Fibroblast of lung (primary cell): Measurements from ENCODE around the gene CREB3L1. TPM values are rescaled to one million over a fixed set of nuclear protein-coding genes. Genes with fewer than 3 reads are reported as not detected.
A peak's percentile ranks its signal among the peaks of the same experiment; 100 is the strongest.

Source experiments
- DNase-seq, 2 donors: peaks; one replicate each; pipeline versions ENCODE4 v3.0.0 to v3.0.0-alpha.2; 2010; ENCODE audit warnings: low read depth in 2 of 2
- H2AFZ ChIP-seq: 2 replicates; pipeline ENCODE4 v1.5.1; 2012; ENCODE audit warnings: low read length, control low read depth, inconsistent platforms
- H3K27ac ChIP-seq: 2 replicates; pipeline ENCODE4 v1.5.1; 2011; ENCODE audit warnings: low read length, control low read depth; ENCODE audit not compliant: insufficient read depth
- H3K27me3 ChIP-seq: 2 replicates; pipeline ENCODE4 v1.5.1; 2011; ENCODE audit warnings: mild to moderate bottlenecking, low read length; ENCODE audit not compliant: control insufficient read depth, insufficient read depth
- H3K36me3 ChIP-seq: 2 replicates; pipeline ENCODE4 v1.5.1; 2011; ENCODE audit warnings: low read length; ENCODE audit not compliant: control insufficient read depth, insufficient read depth
- H3K4me1 ChIP-seq: 2 replicates; pipeline ENCODE4 v1.5.1; 2011; ENCODE audit warnings: low read length; ENCODE audit not compliant: control insufficient read depth, insufficient read depth; ENCODE audit errors: extremely low read depth
- H3K4me2 ChIP-seq: 2 replicates; pipeline ENCODE4 v1.5.1; 2011; ENCODE audit warnings: low read length, control low read depth; ENCODE audit not compliant: insufficient read depth; ENCODE audit errors: extremely low read depth
- H3K4me3 ChIP-seq, 4 experiments: fragments of 200-600 bp in 1 of 4; sonication (generic) in 1 of 4; replicated peaks in 1 of 4; 2 replicates each; pipeline ENCODE4 v1.5.1; 2011 to 2016; ENCODE audit warnings: low read length in 4 of 4, low read depth in 3 of 4, mild to moderate bottlenecking in 3 of 4, control low read depth in 2 of 4, inconsistent platforms in 1 of 4, mixed read lengths in 1 of 4; ENCODE audit not compliant: insufficient read depth in 1 of 4; ENCODE audit errors: control extremely low read depth in 1 of 4
- H3K79me2 ChIP-seq: 2 replicates; pipeline ENCODE4 v1.5.1; 2012; ENCODE audit warnings: mild to moderate bottlenecking, low read length, inconsistent platforms; ENCODE audit not compliant: control insufficient read depth, insufficient read depth
- H3K9ac ChIP-seq: 2 replicates; pipeline ENCODE4 v1.5.1; 2011; ENCODE audit warnings: mild to moderate bottlenecking, low read length, control low read depth; ENCODE audit not compliant: insufficient read depth
- H3K9me3 ChIP-seq: 2 replicates; pipeline ENCODE4 v1.5.1; 2012; ENCODE audit warnings: low read depth, low read length; ENCODE audit not compliant: control insufficient read depth, insufficient read depth
- H4K20me1 ChIP-seq: 2 replicates; pipeline ENCODE4 v1.5.1; 2011; ENCODE audit warnings: low read length; ENCODE audit not compliant: control insufficient read depth, insufficient read depth; ENCODE audit errors: extremely low read depth
- EZH2 ChIP-seq: IDR thresholded peaks from 2 replicates; pipeline ENCODE4 v1.5.1; 2012; ENCODE audit warnings: low read length, control low read depth, mild to moderate bottlenecking; ENCODE audit errors: missing control alignments
- polyA plus RNA-seq, 2 donors: library from polyadenylated mRNA; depleted of rRNA in 1 of 2; stranded (reverse) in 1 of 2; unstranded in 1 of 2; fragments of >200 nt; gene quantifications; 2 replicates each; pipeline ENCODE4 v1.2.1, GENCODE V29; 2011 to 2012; ENCODE audit warnings: missing spikeins in 1 of 2
- total RNA-seq: library from RNA; depleted of rRNA; stranded (reverse); fragments of >200 nt; gene quantifications from 2 replicates; pipeline ENCODE4 v1.2.1, GENCODE V29; 2014
- TF ChIP-seq, protein P1 (sequence below), 2 donors: IDR thresholded peaks in 1 of 2; conservative IDR thresholded peaks in 1 of 2; 1 replicate in 1 of 2; 2 replicates in 1 of 2; pipeline ENCODE4 v1.5.1; 2011 to 2012; ENCODE audit warnings: low read length in 2 of 2, control low read depth in 1 of 2, inconsistent platforms in 1 of 2, low read depth in 1 of 2, mild to moderate bottlenecking in 1 of 2

CREB3L1 gene
- total and polyA plus RNA-seq, 2 donors (not counting 1 experiment from before 2014, with no cell fraction given): 18.8 to 28.4 TPM

DNA sequence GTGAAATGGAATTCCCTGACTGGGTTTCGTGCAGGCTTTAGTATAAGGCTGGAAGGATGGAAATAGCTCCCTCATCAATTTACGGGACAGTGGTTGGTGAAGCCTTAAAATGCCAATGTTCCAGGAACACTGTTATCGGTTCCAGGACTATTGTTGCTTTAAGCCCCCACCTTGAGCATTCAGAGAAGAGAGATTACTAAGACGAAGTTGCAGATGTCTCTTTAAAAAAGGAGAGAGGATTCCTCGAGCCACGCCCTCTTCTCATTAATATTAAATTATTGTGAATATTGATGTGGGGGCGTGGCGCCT, 195 bp upstream of the CREB3L1 start:
- H3K9ac ChIP-seq: peak overlapping the region; percentile 69
- no peak overlapping the region for H3K27ac ChIP-seq
- peaks cover 45% of the 10 kb centered on the region for H3K79me2 ChIP-seq
- H3K27me3 ChIP-seq: no peaks in the 10 kb centered on the region
- H3K4me2 ChIP-seq: peak overlapping the region; percentile 54
- H3K9me3 ChIP-seq: no peaks in the 10 kb centered on the region
- peaks cover 35% of the 10 kb centered on the region for H3K4me1 ChIP-seq
- H2AFZ ChIP-seq: no peak overlapping the region
- peaks cover 2% of the 10 kb centered on the region for H3K36me3 ChIP-seq
- no peak for TF ChIP-seq EZH2
- TF ChIP-seq, protein P1, sequence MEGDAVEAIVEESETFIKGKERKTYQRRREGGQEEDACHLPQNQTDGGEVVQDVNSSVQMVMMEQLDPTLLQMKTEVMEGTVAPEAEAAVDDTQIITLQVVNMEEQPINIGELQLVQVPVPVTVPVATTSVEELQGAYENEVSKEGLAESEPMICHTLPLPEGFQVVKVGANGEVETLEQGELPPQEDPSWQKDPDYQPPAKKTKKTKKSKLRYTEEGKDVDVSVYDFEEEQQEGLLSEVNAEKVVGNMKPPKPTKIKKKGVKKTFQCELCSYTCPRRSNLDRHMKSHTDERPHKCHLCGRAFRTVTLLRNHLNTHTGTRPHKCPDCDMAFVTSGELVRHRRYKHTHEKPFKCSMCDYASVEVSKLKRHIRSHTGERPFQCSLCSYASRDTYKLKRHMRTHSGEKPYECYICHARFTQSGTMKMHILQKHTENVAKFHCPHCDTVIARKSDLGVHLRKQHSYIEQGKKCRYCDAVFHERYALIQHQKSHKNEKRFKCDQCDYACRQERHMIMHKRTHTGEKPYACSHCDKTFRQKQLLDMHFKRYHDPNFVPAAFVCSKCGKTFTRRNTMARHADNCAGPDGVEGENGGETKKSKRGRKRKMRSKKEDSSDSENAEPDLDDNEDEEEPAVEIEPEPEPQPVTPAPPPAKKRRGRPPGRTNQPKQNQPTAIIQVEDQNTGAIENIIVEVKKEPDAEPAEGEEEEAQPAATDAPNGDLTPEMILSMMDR (conservative IDR thresholded peaks at IDR 0.05 in 1 of 2, IDR thresholded peaks at IDR 0.05 in 1 of 2; ENCODE audit: low read depth in 1 of 2, low read length in 2 of 2): no peak
- H4K20me1 ChIP-seq: no peaks in the 10 kb centered on the region
- peak; percentile 61 to 72 for DNase-seq
- peak overlapping the region; percentile 70 to 92 (median 84) for H3K4me3 ChIP-seq

DNA sequence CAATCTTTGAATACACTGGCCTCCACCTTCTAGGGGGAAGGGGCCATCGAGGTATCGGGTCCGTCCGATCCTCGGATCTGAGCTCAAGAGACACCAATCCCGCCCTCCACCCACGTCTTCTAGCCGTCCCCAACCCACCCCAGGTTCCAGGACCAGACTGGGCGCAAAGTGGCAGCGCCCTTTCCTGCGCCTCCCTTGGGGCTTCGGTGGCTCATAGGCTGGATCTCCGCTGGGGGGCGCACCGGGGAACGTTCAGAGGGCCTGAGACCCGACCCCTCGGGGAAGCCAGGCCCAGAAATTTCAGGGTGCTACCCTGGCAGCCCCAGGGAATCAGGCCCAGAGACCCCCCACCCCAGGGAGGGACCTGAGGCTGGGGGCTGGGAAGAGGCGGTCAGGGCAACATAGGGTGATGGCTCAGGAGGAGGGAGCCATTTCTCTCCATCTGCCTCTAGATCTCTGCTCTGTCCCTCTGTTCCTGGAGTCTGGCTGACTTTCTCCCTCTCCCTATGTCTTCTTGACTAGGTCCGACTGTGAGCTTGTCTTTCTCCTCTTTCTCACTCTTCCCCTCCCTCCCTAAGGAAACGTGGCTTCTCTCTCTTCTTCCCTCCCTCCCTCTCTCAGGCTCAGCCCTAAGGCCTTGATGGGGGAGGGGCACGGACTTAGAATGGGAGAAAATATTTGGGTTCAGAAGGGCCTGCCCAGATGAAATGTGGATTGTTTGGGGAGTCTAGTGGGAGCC, 1.1 kb downstream of the CREB3L1 start:
- H3K27ac ChIP-seq: peak overlapping the region; percentile 68

More for the DNA sequence above, 1.1 kb downstream of the CREB3L1 start:
- peaks cover 25% of the 10 kb centered on the region for H3K4me1 ChIP-seq
- DNase-seq: peak; percentile 59 to 68
- H2AFZ ChIP-seq: no peak overlapping the region
- TF ChIP-seq, protein P1 (conservative IDR thresholded peaks at IDR 0.05 in 1 of 2, IDR thresholded peaks at IDR 0.05 in 1 of 2; ENCODE audit: low read depth in 1 of 2, low read length in 2 of 2): peak; percentile 64 to 78
- no peak for TF ChIP-seq EZH2
- H3K79me2 ChIP-seq: peaks cover 58% of the 10 kb centered on the region
- H3K4me3 ChIP-seq: peak overlapping the region; percentile 76 to 95 (median 92)
- peaks cover 2% of the 10 kb centered on the region for H3K36me3 ChIP-seq
- peak overlapping the region; percentile 69 for H3K9ac ChIP-seq
- peak overlapping the region; percentile 99 for H3K4me2 ChIP-seq
- no peaks in the 10 kb centered on the region for H3K9me3 ChIP-seq
- H3K27me3 ChIP-seq: no peaks in the 10 kb centered on the region
- no peaks in the 10 kb centered on the region for H4K20me1 ChIP-seq
